HEK293 (cell line): ENCODE data around the gene ALOX15.

Experiments used
- CTCF ChIA-PET: fragments of 350-600 bp; formaldehyde crosslinking; extraction: SDS; loops from one replicate; lab custom pipeline; 2021; ENCODE audit warnings: antibody characterized with exemption; lab: Yijun Ruan, JAX
- POLR2A ChIA-PET: fragments of 300-600 bp; formaldehyde crosslinking; extraction: SDS; loops from one replicate; lab custom pipeline; 2020; ENCODE audit warnings: antibody characterized with exemption, inconsistent platforms; lab: Yijun Ruan, JAX
- H3K27ac ChIP-seq: fragments of 200-500 bp; sonication (Bioruptor generic); 2 replicates; pipeline ENCODE4 v1.5.1; 2014; ENCODE audit warnings: low read depth, low read length, control low read depth, inconsistent platforms; ENCODE audit errors: extremely low read depth
- H3K36me3 ChIP-seq, 2 experiments: fragments of 200-500 bp in 1 of 2; sonication (Bioruptor generic) in 1 of 2; 1 replicate in 1 of 2; 2 replicates in 1 of 2; pipeline ENCODE4 v1.5.1; 2014 to 2017; ENCODE audit warnings: inconsistent platforms in 2 of 2, low read length in 2 of 2; ENCODE audit not compliant: control insufficient read depth in 2 of 2, insufficient read depth in 1 of 2
- H3K4me1 ChIP-seq: fragments of 200-500 bp; sonication (Bioruptor generic); 2 replicates; pipeline ENCODE4 v1.5.1; 2014; ENCODE audit warnings: mild to moderate bottlenecking, low read length, inconsistent platforms; ENCODE audit not compliant: control insufficient read depth, insufficient read depth
- H3K4me3 ChIP-seq: 2 replicates; pipeline ENCODE4 v1.5.1; 2011; ENCODE audit warnings: low read depth, mild to moderate bottlenecking, control low read depth, low read length, moderate library complexity
- H3K9me3 ChIP-seq: fragments of 200-500 bp; sonication (Bioruptor generic); 2 replicates; pipeline ENCODE4 v1.5.1; 2014; ENCODE audit warnings: low read depth, low read length, inconsistent platforms; ENCODE audit not compliant: control insufficient read depth, insufficient read depth
- SP2 ChIP-seq: fragments of 450-650 bp; formaldehyde crosslinking; IDR thresholded peaks from 2 replicates; pipeline ENCODE4 v1.5.1; 2016; ENCODE audit warnings: missing biosample characterization, missing genetic modification characterization
- SP7 ChIP-seq: fragments of 450-650 bp; formaldehyde crosslinking; IDR thresholded peaks from 2 replicates; pipeline ENCODE4 v1.5.1; 2016; ENCODE audit warnings: missing biosample characterization, missing genetic modification characterization
- TRIM28 ChIP-seq: IDR thresholded peaks from 2 replicates; pipeline ENCODE4 v1.6.1; 2011; ENCODE audit warnings: low read length, control low read depth, borderline replicate concordance
- ZBTB17 ChIP-seq: fragments of 450-650 bp; formaldehyde crosslinking; IDR thresholded peaks from 2 replicates; pipeline ENCODE4 v1.5.1; 2016; ENCODE audit warnings: missing biosample characterization, missing genetic modification characterization
- ZBTB21 ChIP-seq: fragments of 450-650 bp; formaldehyde crosslinking; IDR thresholded peaks from 2 replicates; pipeline ENCODE4 v1.5.1; 2017; ENCODE audit warnings: missing biosample characterization, missing genetic modification characterization
- ZBTB8A ChIP-seq: fragments of 450-650 bp; formaldehyde crosslinking; IDR thresholded peaks from 2 replicates; pipeline ENCODE4 v1.5.1; 2016; ENCODE audit warnings: missing biosample characterization, missing genetic modification characterization
- ZNF221 ChIP-seq: fragments of 450-650 bp; formaldehyde crosslinking; IDR thresholded peaks from 2 replicates; pipeline ENCODE4 v1.5.1; 2017; ENCODE audit warnings: missing biosample characterization, missing genetic modification characterization, borderline replicate concordance
- ZNF266 ChIP-seq: fragments of 450-650 bp; formaldehyde crosslinking; IDR thresholded peaks from 2 replicates; pipeline ENCODE4 v1.5.1; 2016; ENCODE audit warnings: missing biosample characterization, missing genetic modification characterization, low read depth
- ZNF366 ChIP-seq: fragments of 450-650 bp; formaldehyde crosslinking; conservative IDR thresholded peaks from 2 replicates; pipeline ENCODE4 v1.5.1; 2016; ENCODE audit warnings: missing biosample characterization, missing genetic modification characterization
- ZNF394 ChIP-seq: fragments of 450-650 bp; formaldehyde crosslinking; IDR thresholded peaks from 2 replicates; pipeline ENCODE4 v1.5.1; 2016; ENCODE audit warnings: missing biosample characterization, missing genetic modification characterization, mild to moderate bottlenecking, moderate library complexity, borderline replicate concordance
- ZNF423 ChIP-seq: fragments of 450-650 bp; formaldehyde crosslinking; IDR thresholded peaks from 2 replicates; pipeline ENCODE4 v1.5.1; 2016; ENCODE audit warnings: missing biosample characterization, missing genetic modification characterization
- ZNF48 ChIP-seq: fragments of 450-650 bp; formaldehyde crosslinking; IDR thresholded peaks from 2 replicates; pipeline ENCODE4 v1.5.1; 2016; ENCODE audit warnings: missing biosample characterization, missing genetic modification characterization
- ZNF549 ChIP-seq: fragments of 450-650 bp; IDR thresholded peaks from 2 replicates; pipeline ENCODE4 v1.5.1; 2018; ENCODE audit warnings: missing biosample characterization, missing genetic modification characterization, mild to moderate bottlenecking, inconsistent platforms, moderate library complexity
- ZNF561 ChIP-seq: fragments of 450-650 bp; IDR thresholded peaks from 2 replicates; pipeline ENCODE4 v1.5.1; 2018; ENCODE audit warnings: missing biosample characterization, missing genetic modification characterization, borderline replicate concordance
- ZNF600 ChIP-seq: fragments of 450-650 bp; formaldehyde crosslinking; IDR thresholded peaks from 2 replicates; pipeline ENCODE4 v1.5.1; 2016; ENCODE audit warnings: missing biosample characterization, missing genetic modification characterization
- ZNF629 ChIP-seq: fragments of 450-650 bp; formaldehyde crosslinking; IDR thresholded peaks from 2 replicates; pipeline ENCODE4 v1.5.1; 2017; ENCODE audit warnings: missing biosample characterization, missing genetic modification characterization
- ZNF677 ChIP-seq: fragments of 450-650 bp; IDR thresholded peaks from 2 replicates; pipeline ENCODE4 v1.5.0; 2018; ENCODE audit warnings: missing biosample characterization, mild to moderate bottlenecking, missing genetic modification characterization, moderate library complexity
- TF ChIP-seq, protein P1 (sequence below): fragments of 450-650 bp; formaldehyde crosslinking; IDR thresholded peaks from 2 replicates; pipeline ENCODE4 v1.5.1; 2017; ENCODE audit warnings: missing biosample characterization, missing genetic modification characterization
- TF ChIP-seq, protein P2 (sequence below): fragments of 450-650 bp; formaldehyde crosslinking; IDR thresholded peaks from 2 replicates; pipeline ENCODE4 v1.5.1; 2016; ENCODE audit warnings: missing biosample characterization, missing genetic modification characterization
- TF ChIP-seq, protein P3 (sequence below): fragments of 450-650 bp; formaldehyde crosslinking; IDR thresholded peaks from 2 replicates; pipeline ENCODE4 v1.5.1; 2017; ENCODE audit warnings: missing biosample characterization, missing genetic modification characterization
- TF ChIP-seq, protein P4 (sequence below): fragments of 450-650 bp; formaldehyde crosslinking; IDR thresholded peaks from 2 replicates; pipeline ENCODE4 v1.5.1; 2016; ENCODE audit warnings: missing biosample characterization, missing genetic modification characterization
- TF ChIP-seq, protein P5 (sequence below): fragments of 450-650 bp; formaldehyde crosslinking; IDR thresholded peaks from 2 replicates; pipeline ENCODE4 v1.5.1; 2016; ENCODE audit warnings: missing biosample characterization, missing genetic modification characterization
- TF ChIP-seq, protein P6 (sequence below): fragments of 450-650 bp; formaldehyde crosslinking; IDR thresholded peaks from 2 replicates; pipeline ENCODE4 v1.5.1; 2016; ENCODE audit warnings: missing biosample characterization, missing genetic modification characterization

The ALOX15 gene

DNA sequence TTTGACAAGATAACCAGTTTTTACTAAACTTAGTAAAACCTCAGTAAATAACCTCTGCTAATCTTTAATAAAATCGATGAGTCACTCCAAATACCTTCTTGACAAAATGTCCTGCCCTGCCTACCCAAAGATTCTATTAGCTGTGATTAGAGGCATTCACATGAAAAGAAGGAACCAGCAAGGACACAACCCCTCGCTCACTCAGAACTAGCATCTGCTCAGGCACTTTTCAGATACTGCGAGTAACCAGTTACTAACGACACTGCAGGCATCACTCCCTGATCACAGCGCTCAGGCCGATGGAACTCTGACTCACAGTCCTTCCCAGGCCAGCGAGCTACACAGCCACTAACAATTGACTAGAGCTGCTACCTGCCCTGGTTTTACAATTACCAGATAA is 38.2 kb upstream of the ALOX15 start:
- Histone ChIP-seq H3K4me3 (no peak overlapping the region), H3K9me3 (no peaks in the 10 kb centered on the region)
- TF ChIP-seq ZNF600 (peak; percentile 68; the same call in 1 of the 2 replicates), ZBTB17 (tag by site-specific recombination) (peak; percentile 76), ZNF221 (no peak), TRIM28 (0 out of 2 replicates have a peak, but pooled peaks have one; percentile 32), ZNF629 (peak; percentile 15; the same call in 1 of the 2 replicates), ZBTB8A (tag by site-specific recombination) (no peak), SP7 (peak; percentile 54)
- TF ChIP-seq, all 188 proteins: peak for 5
- Histone ChIP-seq H3K27ac (peak overlapping the region; percentile 31; the same call in 1 of the 2 replicates), H3K36me3 (peaks cover 64 to 75% of the 10 kb centered on the region in 2 experiments), H3K4me1 (peaks cover 14% of the 10 kb centered on the region)
- ChIA-PET POLR2A (interaction anchor here (0.9 to 1.7 kb wide), 2 partner anchors 8 to 23 kb away, joined by 3 to 5 read pairs; no protein-coding TSS in a partner anchor), CTCF (interaction anchor here (1.5 to 2.2 kb wide), 2 partner anchors 23 to 113 kb away, joined by 3 to 5 read pairs; no protein-coding TSS in a partner anchor)

DNA sequence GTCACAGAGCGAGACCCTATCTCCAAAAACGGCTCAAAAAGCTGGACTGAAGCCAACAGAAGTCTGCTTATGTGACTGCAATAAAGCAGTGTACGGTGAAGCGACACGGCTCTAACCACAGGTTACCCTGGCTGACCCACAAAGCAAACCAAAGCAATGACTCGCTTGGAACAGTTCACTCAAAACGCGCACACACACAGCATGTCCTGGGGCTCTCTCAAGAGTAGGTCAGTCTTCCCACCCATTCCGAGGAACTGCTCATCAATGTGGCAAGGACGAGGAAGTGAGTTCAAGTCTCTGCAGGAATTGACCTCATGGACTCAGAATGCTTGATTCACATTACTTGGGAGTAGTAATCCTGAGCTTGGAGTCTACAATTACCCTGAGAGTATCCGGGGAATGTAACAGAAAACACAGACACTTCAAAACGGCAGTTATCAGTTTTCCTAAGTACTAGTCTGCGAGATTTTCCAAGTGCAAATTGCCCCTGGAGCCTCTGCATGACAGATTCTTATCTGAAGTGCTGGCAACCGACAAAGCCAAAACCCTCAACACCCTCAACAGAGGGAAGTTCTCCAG is 37.1 kb upstream of the ALOX15 start:
- Histone ChIP-seq H3K9me3 (no peaks in the 10 kb centered on the region), H3K4me1 (peaks cover 14% of the 10 kb centered on the region), H3K36me3 (peaks cover 61 to 81% of the 10 kb centered on the region in 2 experiments), H3K4me3 (no peak overlapping the region), H3K27ac (0 out of 2 replicates have a peak overlapping the region, but pooled peaks have one; percentile 9)
- ChIA-PET POLR2A (no interaction called here), CTCF (interaction anchor here (0.5 to 2.2 kb wide), 3 partner anchors 9 to 112 kb away, joined by 3 to 5 read pairs (median 4); no protein-coding TSS in a partner anchor)
- TF ChIP-seq, protein P1, sequence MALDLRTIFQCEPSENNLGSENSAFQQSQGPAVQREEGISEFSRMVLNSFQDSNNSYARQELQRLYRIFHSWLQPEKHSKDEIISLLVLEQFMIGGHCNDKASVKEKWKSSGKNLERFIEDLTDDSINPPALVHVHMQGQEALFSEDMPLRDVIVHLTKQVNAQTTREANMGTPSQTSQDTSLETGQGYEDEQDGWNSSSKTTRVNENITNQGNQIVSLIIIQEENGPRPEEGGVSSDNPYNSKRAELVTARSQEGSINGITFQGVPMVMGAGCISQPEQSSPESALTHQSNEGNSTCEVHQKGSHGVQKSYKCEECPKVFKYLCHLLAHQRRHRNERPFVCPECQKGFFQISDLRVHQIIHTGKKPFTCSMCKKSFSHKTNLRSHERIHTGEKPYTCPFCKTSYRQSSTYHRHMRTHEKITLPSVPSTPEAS (tag by site-specific recombination): no peak
- TF ChIP-seq, protein P2, sequence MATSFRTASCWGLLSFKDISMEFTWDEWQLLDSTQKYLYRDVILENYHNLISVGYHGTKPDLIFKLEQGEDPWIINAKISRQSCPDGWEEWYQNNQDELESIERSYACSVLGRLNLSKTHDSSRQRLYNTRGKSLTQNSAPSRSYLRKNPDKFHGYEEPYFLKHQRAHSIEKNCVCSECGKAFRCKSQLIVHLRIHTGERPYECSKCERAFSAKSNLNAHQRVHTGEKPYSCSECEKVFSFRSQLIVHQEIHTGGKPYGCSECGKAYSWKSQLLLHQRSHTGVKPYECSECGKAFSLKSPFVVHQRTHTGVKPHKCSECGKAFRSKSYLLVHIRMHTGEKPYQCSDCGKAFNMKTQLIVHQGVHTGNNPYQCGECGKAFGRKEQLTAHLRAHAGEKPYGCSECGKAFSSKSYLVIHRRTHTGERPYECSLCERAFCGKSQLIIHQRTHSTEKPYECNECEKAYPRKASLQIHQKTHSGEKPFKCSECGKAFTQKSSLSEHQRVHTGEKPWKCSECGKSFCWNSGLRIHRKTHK (tag by site-specific recombination): no peak
- TF ChIP-seq ZNF629 (peak; percentile 40; the same call in 1 of the 2 replicates), ZNF549 (no peak), ZNF366 (tag by site-specific recombination) (peak; percentile 72), ZNF266 (tag by site-specific recombination) (no peak), SP2 (tag by site-specific recombination) (no peak), ZBTB21 (tag by site-specific recombination) (no peak), ZNF423 (tag by site-specific recombination) (no peak), ZNF48 (tag by site-specific recombination) (no peak), ZNF394 (tag by site-specific recombination) (no peak), ZNF677 (tag by site-specific recombination) (no peak), ZNF561 (tag by site-specific recombination) (no peak), SP7 (peak; percentile 98)
- TF ChIP-seq, protein P3, sequence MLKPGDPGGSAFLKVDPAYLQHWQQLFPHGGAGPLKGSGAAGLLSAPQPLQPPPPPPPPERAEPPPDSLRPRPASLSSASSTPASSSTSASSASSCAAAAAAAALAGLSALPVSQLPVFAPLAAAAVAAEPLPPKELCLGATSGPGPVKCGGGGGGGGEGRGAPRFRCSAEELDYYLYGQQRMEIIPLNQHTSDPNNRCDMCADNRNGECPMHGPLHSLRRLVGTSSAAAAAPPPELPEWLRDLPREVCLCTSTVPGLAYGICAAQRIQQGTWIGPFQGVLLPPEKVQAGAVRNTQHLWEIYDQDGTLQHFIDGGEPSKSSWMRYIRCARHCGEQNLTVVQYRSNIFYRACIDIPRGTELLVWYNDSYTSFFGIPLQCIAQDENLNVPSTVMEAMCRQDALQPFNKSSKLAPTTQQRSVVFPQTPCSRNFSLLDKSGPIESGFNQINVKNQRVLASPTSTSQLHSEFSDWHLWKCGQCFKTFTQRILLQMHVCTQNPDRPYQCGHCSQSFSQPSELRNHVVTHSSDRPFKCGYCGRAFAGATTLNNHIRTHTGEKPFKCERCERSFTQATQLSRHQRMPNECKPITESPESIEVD (tag by site-specific recombination): peak; percentile 52; the same call in 1 of the 2 replicates
- TF ChIP-seq, protein P4, sequence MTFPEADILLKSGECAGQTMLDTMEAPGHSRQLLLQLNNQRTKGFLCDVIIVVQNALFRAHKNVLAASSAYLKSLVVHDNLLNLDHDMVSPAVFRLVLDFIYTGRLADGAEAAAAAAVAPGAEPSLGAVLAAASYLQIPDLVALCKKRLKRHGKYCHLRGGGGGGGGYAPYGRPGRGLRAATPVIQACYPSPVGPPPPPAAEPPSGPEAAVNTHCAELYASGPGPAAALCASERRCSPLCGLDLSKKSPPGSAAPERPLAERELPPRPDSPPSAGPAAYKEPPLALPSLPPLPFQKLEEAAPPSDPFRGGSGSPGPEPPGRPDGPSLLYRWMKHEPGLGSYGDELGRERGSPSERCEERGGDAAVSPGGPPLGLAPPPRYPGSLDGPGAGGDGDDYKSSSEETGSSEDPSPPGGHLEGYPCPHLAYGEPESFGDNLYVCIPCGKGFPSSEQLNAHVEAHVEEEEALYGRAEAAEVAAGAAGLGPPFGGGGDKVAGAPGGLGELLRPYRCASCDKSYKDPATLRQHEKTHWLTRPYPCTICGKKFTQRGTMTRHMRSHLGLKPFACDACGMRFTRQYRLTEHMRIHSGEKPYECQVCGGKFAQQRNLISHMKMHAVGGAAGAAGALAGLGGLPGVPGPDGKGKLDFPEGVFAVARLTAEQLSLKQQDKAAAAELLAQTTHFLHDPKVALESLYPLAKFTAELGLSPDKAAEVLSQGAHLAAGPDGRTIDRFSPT (tag by site-specific recombination): 0 out of 2 replicates have a peak, but pooled peaks have one; percentile 11
- TF ChIP-seq, protein P5, sequence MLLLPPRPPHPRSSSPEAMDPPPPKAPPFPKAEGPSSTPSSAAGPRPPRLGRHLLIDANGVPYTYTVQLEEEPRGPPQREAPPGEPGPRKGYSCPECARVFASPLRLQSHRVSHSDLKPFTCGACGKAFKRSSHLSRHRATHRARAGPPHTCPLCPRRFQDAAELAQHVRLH (tag by site-specific recombination): no peak
- TF ChIP-seq, protein P6, sequence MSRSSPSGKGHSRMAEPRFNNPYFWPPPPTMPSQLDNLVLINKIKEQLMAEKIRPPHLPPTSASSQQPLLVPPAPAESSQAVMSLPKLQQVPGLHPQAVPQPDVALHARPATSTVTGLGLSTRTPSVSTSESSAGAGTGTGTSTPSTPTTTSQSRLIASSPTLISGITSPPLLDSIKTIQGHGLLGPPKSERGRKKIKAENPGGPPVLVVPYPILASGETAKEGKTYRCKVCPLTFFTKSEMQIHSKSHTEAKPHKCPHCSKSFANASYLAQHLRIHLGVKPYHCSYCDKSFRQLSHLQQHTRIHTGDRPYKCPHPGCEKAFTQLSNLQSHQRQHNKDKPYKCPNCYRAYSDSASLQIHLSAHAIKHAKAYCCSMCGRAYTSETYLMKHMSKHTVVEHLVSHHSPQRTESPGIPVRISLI: no peak
